Measurements from ENCODE around the gene CDKN1B. TPM values are rescaled to one million over a fixed set of nuclear protein-coding genes. Genes with fewer than 3 reads are reported as not detected.

The CDKN1B gene
- total RNA-seq, 1 experiment from 2014 or later = 38.7 TPM

GRCh38 chr12:12681061-12681765 is 36.0 kb upstream of the CDKN1B start:
- DNase-seq (ENCODE audit: low spot score) = no peak
- intact Hi-C loops (cut with micrococcal nuclease; ENCODE audit: unreplicated experiment) = no loop called here
- TF ChIP-seq EZH2 (IDR thresholded peaks at IDR 0.05; ENCODE audit: borderline replicate concordance, low read depth, low read length, poor library complexity, severe bottlenecking) (no peak), CTCF (conservative IDR thresholded peaks at IDR 0.05; ENCODE audit: low read depth, low read length) (no peak)
- H3K27me3 ChIP-seq (replicated peaks; ENCODE audit: insufficient read depth, low read depth, low read length, poor library complexity) = no peaks in the 10 kb centered on the region
- no peaks in the 10 kb centered on the region for H3K9me3 ChIP-seq (ENCODE audit: low read depth, low read length, poor library complexity, severe bottlenecking)
- no peaks in the 10 kb centered on the region for H3K36me3 ChIP-seq (ENCODE audit: insufficient read depth, low read length, poor library complexity, severe bottlenecking)
- POLR2A ChIA-PET (ENCODE audit: low non-redundant PET) = no interaction called here
- no peak overlapping the region for H3K27ac ChIP-seq (ENCODE audit: low read depth, low read length, poor library complexity, severe bottlenecking)
- H3K4me1 ChIP-seq (ENCODE audit: insufficient read depth, low read length, poor library complexity, severe bottlenecking) = no peaks in the 10 kb centered on the region
- CTCF ChIA-PET = no interaction called here
- no peak overlapping the region for H3K4me3 ChIP-seq (ENCODE audit: low read depth, low read length, poor library complexity, severe bottlenecking)
- BruUV-seq (replicated peaks) = no TSS peak

- Histone ChIP-seq H3K4me3 (ENCODE audit: low read depth, low read length, poor library complexity, severe bottlenecking) (no peak overlapping the region), H3K27ac (ENCODE audit: low read depth, low read length, poor library complexity, severe bottlenecking) (no peak overlapping the region), H3K9me3 (ENCODE audit: low read depth, low read length, poor library complexity, severe bottlenecking) (no peaks in the 10 kb centered on the region), H3K4me1 (ENCODE audit: insufficient read depth, low read length, poor library complexity, severe bottlenecking) (no peaks in the 10 kb centered on the region), H3K27me3 (replicated peaks; ENCODE audit: insufficient read depth, low read depth, low read length, poor library complexity) (no peaks in the 10 kb centered on the region), H3K36me3 (ENCODE audit: insufficient read depth, low read length, poor library complexity, severe bottlenecking) (no peaks in the 10 kb centered on the region)
- POLR2A ChIA-PET (ENCODE audit: low non-redundant PET) = no interaction called here
- DNase-seq (ENCODE audit: low spot score) = no peak
- TF ChIP-seq EZH2 (IDR thresholded peaks at IDR 0.05; ENCODE audit: borderline replicate concordance, low read depth, low read length, poor library complexity, severe bottlenecking) (no peak), CTCF (conservative IDR thresholded peaks at IDR 0.05; ENCODE audit: low read depth, low read length) (no peak)
- BruUV-seq (replicated peaks) = no TSS peak
- intact Hi-C loops (cut with micrococcal nuclease; ENCODE audit: unreplicated experiment) = no loop called here
- CTCF ChIA-PET = no interaction called here
Observed at GRCh38 chr12:12682284-12682683, 34.9 kb upstream of the CDKN1B start.

- ChIA-PET POLR2A (ENCODE audit: low non-redundant PET) (no interaction called here), CTCF (no interaction called here)
- no peak for TF ChIP-seq CTCF (conservative IDR thresholded peaks at IDR 0.05; ENCODE audit: low read depth, low read length)
- TF ChIP-seq EZH2 (IDR thresholded peaks at IDR 0.05; ENCODE audit: borderline replicate concordance, low read depth, low read length, poor library complexity, severe bottlenecking) = no peak
- H3K27ac ChIP-seq (ENCODE audit: low read depth, low read length, poor library complexity, severe bottlenecking) = no peak overlapping the region
- no peaks in the 10 kb centered on the region for H3K4me1 ChIP-seq (ENCODE audit: insufficient read depth, low read length, poor library complexity, severe bottlenecking)
- H3K36me3 ChIP-seq (ENCODE audit: insufficient read depth, low read length, poor library complexity, severe bottlenecking) = no peaks in the 10 kb centered on the region
- no TSS peak for BruUV-seq (replicated peaks)
- no peaks in the 10 kb centered on the region for H3K27me3 ChIP-seq (replicated peaks; ENCODE audit: insufficient read depth, low read depth, low read length, poor library complexity)
- intact Hi-C loops (cut with micrococcal nuclease; ENCODE audit: unreplicated experiment) = no loop called here
- no peak for DNase-seq (ENCODE audit: low spot score)
- H3K9me3 ChIP-seq (ENCODE audit: low read depth, low read length, poor library complexity, severe bottlenecking) = no peaks in the 10 kb centered on the region
- H3K4me3 ChIP-seq (ENCODE audit: low read depth, low read length, poor library complexity, severe bottlenecking) = no peak overlapping the region
Observed at GRCh38 chr12:12683136-12683697, 34.0 kb upstream of the CDKN1B start.
